H1 (cell line): ENCODE data around the gene MBP. TPM values are rescaled to one million over a fixed set of nuclear protein-coding genes. Genes with fewer than 3 reads are reported as not detected.

Experiments
- CTCF ChIA-PET: fragments of 300-600 bp; sonication (Branson Sonifier 250); formaldehyde crosslinking; loops from one replicate; lab custom pipeline; 2021; ENCODE audit not compliant: partially characterized antibody; lab: Charles Lee
- POLR2A ChIA-PET: fragments of 300-600 bp; sonication (Branson Sonifier 250); formaldehyde crosslinking; loops from one replicate; lab custom pipeline; 2021; ENCODE audit warnings: inconsistent platforms; ENCODE audit not compliant: partially characterized antibody; lab: Charles Lee
- DNase-seq, 2 experiments: peaks; one replicate each; pipeline versions ENCODE4 v3.0.0 to v3.0.0-alpha.2; 2010 to 2022; ENCODE audit warnings: low spot score in 2 of 2, low read depth in 1 of 2, mixed read lengths in 1 of 2
- FAIRE-seq: peaks from 2 replicates; lab custom pipeline; 2011; peaks lifted over from hg19 to GRCh38; lab: Jason Lieb, UNC
- H2AFZ ChIP-seq: 2 replicates; pipeline ENCODE4 v1.8.1; 2012; ENCODE audit warnings: low read length, inconsistent platforms
- H2AK5ac ChIP-seq: 2 replicates; pipeline ENCODE4 v1.6.1; 2013; ENCODE audit warnings: low read depth, low read length
- H2BK120ac ChIP-seq: replicated peaks from 2 replicates; pipeline ENCODE3; 2013; ENCODE audit warnings: low read depth, low read length, inconsistent platforms
- H2BK12ac ChIP-seq: 2 replicates; pipeline ENCODE4 v1.6.1; 2013; ENCODE audit warnings: low read depth, low read length
- H2BK15ac ChIP-seq: 2 replicates; pipeline ENCODE4 v1.6.1; 2013; ENCODE audit warnings: low read length
- H2BK20ac ChIP-seq: 2 replicates; pipeline ENCODE4 v1.6.1; 2013; ENCODE audit warnings: low read length
- H2BK5ac ChIP-seq: 2 replicates; pipeline ENCODE4 v1.6.1; 2013; ENCODE audit warnings: low read depth, low read length
- H3K14ac ChIP-seq: 2 replicates; pipeline ENCODE4 v1.6.1; 2013; ENCODE audit warnings: inconsistent platforms; ENCODE audit not compliant: insufficient read length
- H3K18ac ChIP-seq: 2 replicates; pipeline ENCODE4 v1.6.1; 2013; ENCODE audit warnings: low read length; ENCODE audit errors: extremely low read depth
- H3K23ac ChIP-seq: 2 replicates; pipeline ENCODE4 v1.6.1; 2013; ENCODE audit warnings: inconsistent platforms; ENCODE audit not compliant: insufficient read length
- H3K23me2 ChIP-seq: 2 replicates; pipeline ENCODE4 v1.6.1; 2013; ENCODE audit warnings: low read depth, low read length
- H3K27ac ChIP-seq: 2 replicates; pipeline ENCODE4 v1.6.1; 2011; ENCODE audit warnings: low read depth, low read length, inconsistent platforms
- H3K27me3 ChIP-seq, 4 experiments: replicated peaks in 1 of 4; 1 replicate in 1 of 4; 2 replicates in 3 of 4; pipeline versions ENCODE4 v1.6.1 to v1.8.1; 2011 to 2013; ENCODE audit warnings: low read length in 3 of 4, mild to moderate bottlenecking in 3 of 4, inconsistent platforms in 2 of 4, mixed read lengths in 2 of 4, moderate library complexity in 1 of 4; ENCODE audit not compliant: control insufficient read depth in 3 of 4, insufficient read depth in 3 of 4; ENCODE audit errors: extremely low read depth in 1 of 4
- H3K36me3 ChIP-seq, 4 experiments: 2 replicates each; pipeline versions ENCODE4 v1.6.1 to v1.8.1; 2011 to 2013; ENCODE audit warnings: mild to moderate bottlenecking in 4 of 4, low read length in 3 of 4, moderate library complexity in 2 of 4, control low read depth in 1 of 4, inconsistent platforms in 1 of 4; ENCODE audit not compliant: insufficient read depth in 4 of 4, control insufficient read depth in 2 of 4
- H3K4ac ChIP-seq: replicated peaks from 2 replicates; pipeline ENCODE3; 2013; ENCODE audit warnings: low read length, low read depth, mixed read lengths, inconsistent platforms; ENCODE audit not compliant: insufficient read length
- H3K4me1 ChIP-seq, 4 experiments: replicated peaks in 1 of 4; 1 replicate in 1 of 4; 2 replicates in 3 of 4; pipeline versions ENCODE4 v1.6.1 to v1.8.1; 2011 to 2013; ENCODE audit warnings: low read length in 3 of 4, inconsistent platforms in 2 of 4, mixed read lengths in 1 of 4; ENCODE audit not compliant: insufficient read depth in 4 of 4, control insufficient read depth in 3 of 4
- H3K4me2 ChIP-seq, 2 experiments: 2 replicates each; pipeline versions ENCODE4 v1.6.1 to v1.8.1; 2011 to 2013; ENCODE audit warnings: low read depth in 2 of 2, low read length in 2 of 2, control low read depth in 1 of 2, inconsistent platforms in 1 of 2, mild to moderate bottlenecking in 1 of 2; ENCODE audit not compliant: insufficient read depth in 1 of 2
- H3K4me3 ChIP-seq, 4 experiments: fragments of 200-600, 300-600 bp in 1 of 4; sonication (generic), shearing (Covaris generic), sonication (Bioruptor Twin) in 1 of 4; 2 replicates each; pipeline versions ENCODE4 v1.5.1 to v1.8.1; 2011 to 2016; ENCODE audit warnings: low read length in 4 of 4, low read depth in 3 of 4, control low read depth in 2 of 4, inconsistent platforms in 2 of 4, mild to moderate bottlenecking in 2 of 4, mixed read lengths in 1 of 4, moderate library complexity in 1 of 4; ENCODE audit not compliant: insufficient read depth in 2 of 4; ENCODE audit errors: extremely low read depth in 1 of 4
- H3K56ac ChIP-seq: replicated peaks from 2 replicates; pipeline ENCODE3; 2013; ENCODE audit warnings: low read depth, mild to moderate bottlenecking, mixed read lengths, low read length, inconsistent platforms; ENCODE audit not compliant: insufficient read length
- H3K79me1 ChIP-seq: 2 replicates; pipeline ENCODE4 v1.6.1; 2013; ENCODE audit warnings: low read depth, low read length, control low read depth
- H3K79me2 ChIP-seq, 2 experiments: 2 replicates each; pipeline versions ENCODE4 v1.6.1 to v1.8.1; 2012 to 2013; ENCODE audit warnings: low read length in 2 of 2, mild to moderate bottlenecking in 2 of 2, inconsistent platforms in 1 of 2; ENCODE audit not compliant: insufficient read depth in 2 of 2, control insufficient read depth in 1 of 2
- H3K9ac ChIP-seq, 4 experiments: replicated peaks in 1 of 4; 1 replicate in 1 of 4; 2 replicates in 3 of 4; pipeline versions ENCODE4 v1.6.1 to v1.8.1; 2011 to 2013; ENCODE audit warnings: low read depth in 3 of 4, low read length in 3 of 4, control low read depth in 2 of 4, mild to moderate bottlenecking in 2 of 4, moderate library complexity in 2 of 4, inconsistent platforms in 1 of 4; ENCODE audit errors: extremely low read depth in 1 of 4
- H3K9me3 ChIP-seq, 2 experiments: 2 replicates each; pipeline versions ENCODE4 v1.6.1 to v1.8.1; 2012 to 2013; ENCODE audit warnings: mild to moderate bottlenecking in 2 of 2, moderate library complexity in 2 of 2, control low read depth in 1 of 2, inconsistent platforms in 1 of 2, low read depth in 1 of 2, low read length in 1 of 2, mixed read lengths in 1 of 2; ENCODE audit not compliant: insufficient read depth in 2 of 2
- H4K20me1 ChIP-seq, 2 experiments: replicated peaks in 1 of 2; 2 replicates each; pipeline versions ENCODE3 to v1.8.1; 2011 to 2013; ENCODE audit warnings: inconsistent platforms in 2 of 2, low read length in 2 of 2, mild to moderate bottlenecking in 1 of 2; ENCODE audit not compliant: insufficient read depth in 2 of 2, control insufficient read depth in 1 of 2
- H4K5ac ChIP-seq: 2 replicates; pipeline ENCODE4 v1.6.1; 2013; ENCODE audit warnings: low read length, low read depth, mixed read lengths, inconsistent platforms; ENCODE audit not compliant: insufficient read length
- H4K8ac ChIP-seq: 2 replicates; pipeline ENCODE4 v1.8.0; 2013; ENCODE audit warnings: mild to moderate bottlenecking, moderate library complexity, low read length, inconsistent platforms; ENCODE audit not compliant: insufficient read depth; ENCODE audit errors: extremely low read depth
- H4K91ac ChIP-seq: replicated peaks from 2 replicates; pipeline ENCODE3; 2013; ENCODE audit warnings: low read length, mixed read lengths, inconsistent platforms; ENCODE audit not compliant: insufficient read length
- GABPA ChIP-seq: IDR thresholded peaks from 2 replicates; pipeline ENCODE4 v1.6.1; 2011; ENCODE audit warnings: mild to moderate bottlenecking, low read length, moderate library complexity, borderline replicate concordance; ENCODE audit not compliant: insufficient read depth
- HDAC6 ChIP-seq: IDR thresholded peaks from one replicate; pipeline ENCODE4 v1.7.1; 2012; ENCODE audit warnings: low read depth, mild to moderate bottlenecking, inconsistent platforms, low read length, moderate library complexity
- JUN ChIP-seq: IDR thresholded peaks from 2 replicates; pipeline ENCODE4 v1.6.1; 2011; ENCODE audit warnings: low read depth, mild to moderate bottlenecking, improper control_type of control experiment, low read length
- JUND ChIP-seq: IDR thresholded peaks from 2 replicates; pipeline ENCODE4 v1.6.1; 2011; ENCODE audit warnings: mild to moderate bottlenecking, improper control_type of control experiment, low read length
- NRF1 ChIP-seq: IDR thresholded peaks from 2 replicates; pipeline ENCODE4 v1.6.1; 2011; ENCODE audit warnings: mild to moderate bottlenecking, low read depth, low read length, improper control_type of control experiment
- RBBP5 ChIP-seq: IDR thresholded peaks from 2 replicates; pipeline ENCODE4 v1.7.1; 2012; ENCODE audit warnings: low read depth, mild to moderate bottlenecking, inconsistent platforms, low read length, moderate library complexity, borderline replicate concordance
- RXRA ChIP-seq: IDR thresholded peaks from 2 replicates; pipeline ENCODE4 v1.6.1; 2011; ENCODE audit warnings: low read depth, mild to moderate bottlenecking, low read length, moderate library complexity; ENCODE audit not compliant: insufficient read depth
- SAP30 ChIP-seq: fragments of 300-600 bp; sonication (generic); IDR thresholded peaks from 2 replicates; pipeline ENCODE4 v1.7.1; 2012; ENCODE audit warnings: low read length, moderate library complexity, mild to moderate bottlenecking, inconsistent platforms; ENCODE audit not compliant: insufficient read depth, insufficient replicate concordance
- USF2 ChIP-seq: IDR thresholded peaks from 2 replicates; pipeline ENCODE4 v1.6.1; 2011; ENCODE audit warnings: low read length, improper control_type of control experiment
- WGBS, 2 experiments: shearing (Covaris generic) in 1 of 2; methylation state at CpG; one replicate each; pipeline versions ENCODE4 v1.1.6 to v1.1.7; 2013 to 2015; ENCODE audit warnings: low lambda C conversion rate in 2 of 2, mixed read lengths in 2 of 2, inconsistent platforms in 1 of 2, low coverage in 1 of 2, missing lambda C conversion rate in 1 of 2; ENCODE audit not compliant: insufficient replicate concordance in 2 of 2, insufficient coverage in 1 of 2, insufficient read length in 1 of 2; ENCODE audit errors: extremely low coverage in 1 of 2, missing lambda C conversion rate in 1 of 2; 5-methylcytosine and 5-hydroxymethylcytosine counted together
- polyA plus RNA-seq, 7 experiments: library from polyadenylated mRNA; depleted of rRNA in 3 of 7; stranded (reverse) in 5 of 7; unstranded in 2 of 7; fragments of >200 nt in 5 of 7; fragments of 200-250 nt in 2 of 7; gene quantifications; 1 replicate in 5 of 7; 2 replicates in 1 of 7; 4 replicates in 1 of 7; pipeline versions ENCODE4 v1.2.1 to v1.2.3, GENCODE V29; 2011 to 2013; ENCODE audit warnings: missing spikeins in 2 of 7, mixed read lengths in 2 of 7
- total RNA-seq: library from RNA; stranded (reverse); fragmentation: NEBNext Ultra II Directional; extraction: Animal tissue kit (Norgen Biotek cat#: 25700); gene quantifications from 2 replicates; pipeline ENCODE4 v1.2.1, GENCODE V29; 2021

Gene MBP
- total and polyA plus RNA-seq, 2 of the 8 experiments (the other 6 are each of a cell fraction or from before 2014, with no cell fraction given), result 7.7 to 19.2 TPM

DNA sequence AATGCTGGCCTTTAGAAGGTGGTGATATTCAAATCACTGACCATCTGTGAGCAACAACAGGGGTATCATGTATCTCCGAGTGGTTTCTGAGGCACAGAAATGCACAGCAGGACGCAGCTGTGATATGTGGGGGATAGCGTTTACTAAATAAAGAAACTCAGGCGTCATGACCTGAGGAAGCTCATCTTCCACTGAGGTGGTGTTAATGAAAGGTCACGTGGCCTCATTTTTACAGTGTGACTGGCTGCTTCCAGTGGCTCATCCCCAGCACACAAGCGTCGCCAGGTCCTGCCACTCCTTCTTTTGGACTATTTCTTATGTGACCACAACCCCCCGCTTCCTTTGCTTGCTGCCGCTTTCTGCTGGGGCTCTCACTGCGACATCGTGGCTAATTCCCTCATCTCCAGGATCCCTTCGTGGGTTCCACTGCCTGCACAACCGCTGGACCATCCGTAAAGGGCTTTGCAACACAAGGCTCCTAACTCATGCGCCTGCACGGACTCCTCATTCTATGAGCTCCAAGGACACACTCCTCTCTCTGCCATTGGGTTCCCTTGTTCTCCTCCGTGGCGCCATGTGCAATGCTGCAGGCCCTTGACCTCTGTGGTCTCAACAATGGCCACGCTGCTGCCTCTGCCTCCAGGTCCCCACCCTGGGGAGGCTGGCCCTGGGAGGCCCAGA is 109.3 kb downstream of the MBP start:
- H2BK15ac ChIP-seq, result no peak overlapping the region
- WGBS, 2 experiments, result 76% methylated on average over 19 of the region's 19 CpGs; no CpG with 5 or more reads in 1 of the 2 experiments
- FAIRE-seq (no peak), DNase-seq (no peak)
- no peak overlapping the region for H3K23ac ChIP-seq
- H3K56ac ChIP-seq, result no peak overlapping the region
- H2AFZ ChIP-seq, result no peak overlapping the region
- peak overlapping the region; percentile 9; the same call in 1 of the 2 replicates for H2BK12ac ChIP-seq
- H3K4ac ChIP-seq, result no peak overlapping the region
- ChIA-PET POLR2A (no interaction called here), CTCF (interaction anchor here (0.8 to 1.7 kb wide), 11 partner anchors 9 to 90 kb away, joined by 3 to 4 read pairs (median 3); no protein-coding TSS in a partner anchor)
- H2BK20ac ChIP-seq, result no peak overlapping the region
- H3K23me2 ChIP-seq, result peaks cover 7% of the 10 kb centered on the region; the same call in 1 of the 2 replicates
- H3K27me3 ChIP-seq, result no peaks in the 10 kb centered on the region; a peak in 1 of 7 replicates
- no peak overlapping the region for H2BK120ac ChIP-seq
- H2AK5ac ChIP-seq, result no peak overlapping the region
- H3K79me2 ChIP-seq, result no peaks in the 10 kb centered on the region
- peaks cover 0 to 4% (median 3%) of the 10 kb centered on the region in 4 experiments; a peak in 6 of 7 replicates for H3K4me1 ChIP-seq
- no peaks in the 10 kb centered on the region; the same call in 1 of the 2 replicates for H3K79me1 ChIP-seq
- no peaks in the 10 kb centered on the region; a peak in 1 of 4 replicates for H3K9me3 ChIP-seq
- 0 out of 2 replicates have a peak overlapping the region, but pooled peaks have one; percentile 38 for H3K18ac ChIP-seq
- H3K14ac ChIP-seq, result no peak overlapping the region
- H4K8ac ChIP-seq, result peak overlapping the region; percentile 46; the same call in 1 of the 2 replicates
- H3K36me3 ChIP-seq, result no peaks in the 10 kb centered on the region
- no peak overlapping the region for H3K4me2 ChIP-seq
- no peak overlapping the region for H4K5ac ChIP-seq
- H3K4me3 ChIP-seq, result no peak overlapping the region
- H3K9ac ChIP-seq, result no peak overlapping the region
- H2BK5ac ChIP-seq, result no peak overlapping the region
- H4K91ac ChIP-seq, result peak overlapping the region; percentile 30
- H3K27ac ChIP-seq, result no peak overlapping the region
- H4K20me1 ChIP-seq, result peaks cover 0 to 1% of the 10 kb centered on the region in 2 experiments
- no peak for TF ChIP-seq GABPA
- TF ChIP-seq NRF1, result no peak
- TF ChIP-seq SAP30, result no peak
- no peak for TF ChIP-seq RBBP5
- TF ChIP-seq RXRA, result no peak
- no peak for TF ChIP-seq HDAC6
- no peak for TF ChIP-seq JUND
- TF ChIP-seq JUN, result no peak
- TF ChIP-seq USF2, result no peak
